ENCODE data around the gene SLC25A38.
"Not testable (repeated sequence)": the region's sequence is repeated elsewhere in the genome, so short reads cannot be mapped to it uniquely, and the experiment has no call there.

SLC25A38 gene

DNA sequence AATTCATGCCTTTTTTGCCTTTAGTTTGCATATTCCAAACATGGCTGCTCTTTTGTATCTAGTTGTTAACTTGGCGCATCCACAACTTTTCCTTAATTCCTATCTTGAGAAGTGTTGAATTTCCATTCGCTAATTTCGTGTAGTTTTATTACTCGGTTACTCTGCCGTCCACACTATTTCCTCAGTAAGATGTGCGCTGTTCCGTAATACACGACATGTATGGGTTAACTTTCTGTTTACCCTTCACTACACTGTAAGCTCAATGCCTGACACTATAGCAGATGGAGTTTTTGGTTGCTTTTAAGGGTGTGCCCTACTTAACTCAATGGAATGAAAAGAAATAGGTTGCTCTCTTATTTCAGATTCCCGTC, 24.1 kb downstream of the SLC25A38 start:
- no peak for DNase-seq (ENCODE audit: low spot score)

DNA sequence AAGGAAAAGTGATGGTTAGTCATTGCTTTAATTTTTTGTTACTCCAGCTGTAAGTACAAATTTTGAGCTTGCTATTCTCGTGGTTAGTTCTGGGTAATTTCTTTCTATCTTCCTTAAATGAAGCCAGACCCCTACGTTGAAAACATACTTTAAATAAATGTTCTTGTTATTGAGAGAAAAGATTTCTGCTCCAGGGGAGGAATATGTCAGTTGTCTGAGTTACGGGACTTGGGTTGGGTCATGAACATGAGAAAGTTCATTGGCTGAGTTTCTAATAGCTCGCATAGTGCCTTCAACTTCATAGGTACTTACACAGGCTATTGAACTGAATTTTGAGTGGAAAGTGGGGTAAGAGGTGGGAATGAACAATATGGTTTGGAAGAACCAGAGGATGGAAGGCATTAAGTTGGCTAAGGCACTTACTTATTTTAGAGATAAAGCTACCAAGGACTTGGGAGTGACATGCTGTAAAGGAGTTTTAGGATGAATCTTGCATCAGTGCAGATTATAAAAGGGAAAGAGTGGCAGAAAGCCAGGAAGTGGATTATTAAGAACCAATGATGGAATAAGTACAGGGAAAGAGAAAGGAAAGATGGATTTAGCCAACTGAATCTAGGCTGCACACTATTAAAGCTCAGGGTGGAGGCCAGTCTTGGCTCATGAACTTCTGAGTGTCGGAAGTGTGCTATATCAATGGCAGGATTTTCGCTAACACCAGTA, 24.8 kb downstream of the SLC25A38 start:
- DNase-seq (ENCODE audit: low spot score), result no peak

GRCh38 chr3:39408493-39409372, 25.6 kb downstream of the SLC25A38 start:
- no peak for DNase-seq (ENCODE audit: low spot score)

DNA sequence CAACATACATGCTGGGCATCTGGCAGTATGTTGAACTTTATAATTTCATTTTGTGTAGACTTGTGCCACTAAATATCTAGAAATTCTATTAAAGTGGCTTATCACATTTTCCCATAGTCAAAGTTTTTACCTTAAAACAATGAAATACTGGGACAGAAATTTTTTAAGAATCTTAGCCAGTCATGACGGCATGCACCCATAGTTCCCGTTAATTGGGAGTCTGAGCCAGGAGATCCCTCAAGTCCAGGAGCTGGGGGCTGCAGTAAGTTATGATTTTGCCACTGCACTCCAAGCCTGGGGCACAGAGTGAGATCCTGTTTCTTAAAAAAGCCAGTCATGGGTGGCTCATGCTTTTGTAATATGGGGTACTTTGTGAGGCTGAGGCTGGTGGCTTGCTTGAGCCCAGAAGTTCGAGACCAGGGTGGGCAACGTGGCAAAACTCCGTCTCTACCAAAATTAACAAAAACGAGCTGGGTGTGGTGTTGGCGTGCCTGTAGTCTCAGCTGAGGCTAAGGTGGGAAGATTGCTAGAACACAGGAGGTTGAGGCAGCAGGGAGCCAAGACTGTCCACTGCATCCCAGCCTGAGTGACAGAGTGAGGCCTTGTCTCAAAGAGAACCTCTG, 26.5 kb downstream of the SLC25A38 start:
- DNase-seq (ENCODE audit: low spot score), result no peak

- DNase-seq (ENCODE audit: low spot score), result no peak
Observed at GRCh38 chr3:39410893-39411292, 27.7 kb downstream of the SLC25A38 start.

DNA sequence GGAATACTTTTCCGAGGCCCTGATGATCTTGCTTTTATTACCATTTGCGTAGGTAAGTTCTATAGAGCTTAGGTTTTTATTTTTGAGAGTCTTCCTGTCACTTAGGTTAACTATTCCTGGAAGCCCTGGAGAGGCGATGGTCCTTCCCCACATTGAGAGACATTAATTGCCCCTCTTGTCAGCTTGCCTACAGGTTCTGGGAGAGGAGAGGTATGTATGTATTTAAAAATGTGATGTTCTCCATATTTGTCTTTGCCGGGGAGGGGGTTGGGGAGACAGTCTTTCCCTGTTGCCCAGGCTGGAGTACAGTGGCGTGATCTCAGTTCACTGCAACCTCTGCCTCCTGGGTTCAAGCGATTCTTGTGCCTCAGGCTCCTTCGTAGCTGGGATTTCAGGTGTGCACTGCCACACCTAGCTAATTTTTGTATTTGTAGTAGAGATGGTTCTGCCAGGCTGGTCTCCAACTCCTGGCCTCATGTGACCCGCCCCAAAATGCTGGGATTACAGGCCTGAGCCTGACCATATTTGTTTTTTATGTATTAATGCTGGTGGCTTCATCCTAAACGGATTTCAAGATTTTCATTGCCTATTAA, 29.6 kb downstream of the SLC25A38 start:
- no peak for DNase-seq (ENCODE audit: low spot score)

DNA sequence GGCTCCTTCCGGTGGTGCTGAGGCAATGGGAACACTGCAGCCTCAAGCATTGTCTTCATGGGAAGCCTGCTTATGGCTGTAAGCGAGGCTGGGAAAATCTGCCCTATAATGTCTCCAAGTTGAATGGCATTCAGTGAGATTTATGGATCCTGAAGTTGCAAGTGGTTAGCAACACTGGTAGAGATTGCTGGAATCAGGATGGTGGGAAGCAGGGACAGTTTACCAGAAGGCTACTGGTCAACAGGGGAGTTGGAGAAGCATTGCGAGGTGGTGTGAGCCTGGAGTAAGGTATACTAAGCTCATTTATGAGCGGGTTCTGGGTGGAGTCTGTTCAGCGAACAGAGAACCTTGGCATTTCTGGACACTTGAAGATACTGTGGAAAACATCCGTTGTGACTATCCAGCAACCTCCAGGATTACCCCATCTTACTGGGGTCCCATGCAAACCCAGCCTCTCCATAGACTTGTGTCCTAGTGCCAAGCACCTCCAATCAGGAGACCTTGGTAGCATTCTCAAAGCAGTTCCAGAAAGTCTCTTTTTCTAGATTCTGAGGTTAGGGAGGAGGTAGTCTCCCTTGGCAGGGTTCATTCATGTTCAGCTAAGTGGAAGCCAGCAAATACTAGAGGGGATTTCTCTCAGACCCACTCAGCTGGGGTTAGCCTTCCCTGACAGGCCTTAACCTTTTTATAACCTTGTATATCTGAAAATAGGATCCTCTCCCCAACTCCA, 30.7 kb downstream of the SLC25A38 start:
- no peak for DNase-seq (ENCODE audit: low spot score)

GRCh38 chr3:39414421-39414907, 31.3 kb downstream of the SLC25A38 start:
- DNase-seq (ENCODE audit: low spot score), result no peak

GRCh38 chr3:39415302-39415701, 32.1 kb downstream of the SLC25A38 start:
- DNase-seq (ENCODE audit: low spot score), result not testable (repeated sequence)

DNA sequence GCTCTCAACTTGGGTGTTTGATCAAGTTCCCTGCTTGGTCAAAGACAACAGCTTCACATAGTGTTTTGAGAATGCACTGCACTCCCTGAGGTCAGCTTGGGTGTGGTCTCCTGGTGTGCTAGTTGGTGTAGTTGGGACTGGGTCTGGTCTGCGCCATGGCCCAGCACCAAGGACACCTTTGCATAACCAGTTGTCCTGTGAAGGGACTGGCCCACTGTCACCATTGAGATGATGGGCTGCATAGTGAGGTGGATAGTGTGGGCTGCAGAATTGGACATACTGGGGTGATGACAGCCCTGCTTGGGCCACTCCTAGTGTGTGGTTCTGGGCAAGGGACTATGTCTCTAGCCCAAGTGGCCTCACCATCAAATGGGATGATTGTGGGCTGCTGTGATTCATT, 32.8 kb downstream of the SLC25A38 start:
- DNase-seq (ENCODE audit: low spot score), result no peak

DNA sequence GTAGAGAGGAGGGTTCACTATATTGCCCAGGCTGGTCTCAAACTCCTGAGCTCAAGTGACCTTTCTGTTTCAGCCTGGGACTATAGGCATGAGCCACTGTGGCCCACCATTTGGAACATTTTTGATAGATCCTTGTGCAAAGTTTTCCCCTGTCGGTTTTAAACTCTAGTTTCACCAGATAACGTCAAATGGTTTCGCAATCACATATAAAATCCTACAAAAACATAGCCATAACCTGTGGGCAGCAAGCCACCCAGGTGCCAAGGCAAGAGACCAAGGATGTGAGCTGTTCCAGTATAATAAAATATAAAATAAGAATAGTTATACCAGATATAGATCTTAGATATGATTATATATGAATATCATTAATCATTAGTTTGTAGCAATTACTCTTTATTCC, 33.8 kb downstream of the SLC25A38 start:
- not testable (repeated sequence) for DNase-seq (ENCODE audit: low spot score)

DNA sequence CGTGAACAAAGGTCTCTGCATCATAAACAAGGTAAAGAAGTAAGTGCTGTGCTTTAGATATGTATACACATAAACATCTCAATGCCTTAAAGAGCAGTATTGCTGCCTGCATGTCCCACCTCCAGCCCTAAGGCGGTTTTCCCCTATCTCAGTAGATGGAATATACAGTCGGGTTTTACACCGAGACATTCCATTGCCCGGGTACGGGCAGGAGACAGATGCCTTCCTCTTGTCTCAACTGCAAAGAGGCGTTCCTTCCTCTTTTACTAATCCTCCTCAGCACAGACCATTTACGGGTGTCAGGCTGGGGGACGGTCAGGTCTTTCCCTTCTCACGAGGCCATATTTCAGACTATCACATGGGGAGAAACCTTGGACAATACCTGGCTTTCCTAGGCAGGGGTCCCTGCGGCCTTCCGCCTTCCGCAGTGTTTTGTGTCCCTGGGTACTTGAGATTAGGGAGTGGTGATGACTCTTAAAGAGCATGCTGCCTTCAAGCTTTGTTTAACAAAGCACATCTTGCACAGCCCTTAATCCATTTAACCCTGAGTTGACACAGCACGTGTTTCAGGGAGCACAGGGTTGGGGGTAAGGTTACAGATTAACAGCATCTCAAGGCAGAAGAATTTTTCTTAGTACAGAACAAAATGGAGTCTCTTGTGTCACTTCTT, 35.5 kb downstream of the SLC25A38 start:
- not testable (repeated sequence) for DNase-seq (ENCODE audit: low spot score)

GRCh38 chr3:39419742-39420315, 36.7 kb downstream of the SLC25A38 start:
- DNase-seq (ENCODE audit: low spot score), result no peak

GRCh38 chr3:39420543-39420942, 37.4 kb downstream of the SLC25A38 start:
- no peak for DNase-seq (ENCODE audit: low spot score)

GRCh38 chr3:39423436-39423970, 40.3 kb downstream of the SLC25A38 start:
- DNase-seq (ENCODE audit: low spot score), result no peak

DNA sequence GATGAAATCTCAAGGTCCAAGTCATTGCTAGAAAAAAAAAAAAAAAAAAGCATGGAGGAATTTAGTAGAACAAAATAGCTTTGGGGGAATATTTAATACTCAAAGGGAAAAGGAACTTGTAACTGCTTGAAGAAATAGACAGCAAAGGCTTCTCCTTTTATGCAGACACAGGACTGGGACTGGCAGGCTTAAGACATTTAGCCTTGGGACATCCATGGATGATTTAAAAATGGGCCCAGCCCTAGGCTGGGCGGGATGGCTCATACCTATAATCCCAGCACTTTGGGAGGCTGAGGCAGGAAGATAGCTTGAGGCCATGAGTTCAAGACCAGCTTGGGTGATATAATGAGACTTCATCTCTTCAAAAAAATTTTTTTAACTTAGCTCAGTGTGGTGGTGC, 43.1 kb downstream of the SLC25A38 start:
- no peak for DNase-seq (ENCODE audit: low spot score)

DNA sequence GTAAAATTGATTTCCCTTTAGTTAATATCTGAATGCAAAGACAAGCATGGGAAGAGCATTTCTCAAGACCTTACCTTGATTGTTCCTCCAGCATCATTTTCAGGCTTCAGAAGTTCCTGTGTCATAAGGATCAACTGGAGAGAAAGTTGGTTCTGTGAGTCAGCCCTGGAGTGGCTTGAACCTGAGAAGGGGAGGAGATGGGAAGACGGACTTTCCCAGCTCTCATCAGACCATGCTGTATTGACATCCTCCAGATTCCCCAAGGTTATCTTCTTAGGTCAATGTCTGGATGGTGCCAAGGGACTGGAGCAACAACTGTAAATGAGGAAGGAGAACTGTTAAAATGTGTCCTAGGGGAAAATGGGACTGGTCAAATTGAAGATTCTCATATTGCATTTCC, 44.3 kb downstream of the SLC25A38 start:
- no peak for DNase-seq (ENCODE audit: low spot score)

DNA sequence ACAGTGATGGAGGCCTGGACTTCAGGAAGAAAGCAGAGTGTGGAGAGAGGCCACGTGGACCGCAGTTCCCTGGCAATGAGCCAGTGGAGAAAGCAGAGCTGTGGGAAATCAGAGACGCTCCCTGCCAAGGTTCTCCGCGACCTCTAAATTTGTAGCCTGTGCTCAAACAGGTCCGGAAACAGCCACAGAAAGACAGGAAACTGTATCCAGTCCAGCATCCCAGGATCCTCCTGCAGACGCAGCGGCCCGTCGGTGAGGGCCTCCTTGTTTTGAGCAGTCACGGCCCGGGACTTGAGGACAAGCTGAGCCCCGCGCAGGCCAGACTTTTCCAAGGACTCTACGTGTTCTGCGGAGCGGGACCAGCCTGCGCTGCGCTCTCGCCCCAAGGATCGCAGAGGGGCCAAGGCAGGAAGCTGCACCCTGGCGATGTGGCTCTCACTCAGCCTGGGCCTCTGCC, 45.6 kb downstream of the SLC25A38 start:
- no peak for DNase-seq (ENCODE audit: low spot score)

- no peak for DNase-seq (ENCODE audit: low spot score)
Observed at GRCh38 chr3:39429466-39429865, 46.3 kb downstream of the SLC25A38 start.

DNA sequence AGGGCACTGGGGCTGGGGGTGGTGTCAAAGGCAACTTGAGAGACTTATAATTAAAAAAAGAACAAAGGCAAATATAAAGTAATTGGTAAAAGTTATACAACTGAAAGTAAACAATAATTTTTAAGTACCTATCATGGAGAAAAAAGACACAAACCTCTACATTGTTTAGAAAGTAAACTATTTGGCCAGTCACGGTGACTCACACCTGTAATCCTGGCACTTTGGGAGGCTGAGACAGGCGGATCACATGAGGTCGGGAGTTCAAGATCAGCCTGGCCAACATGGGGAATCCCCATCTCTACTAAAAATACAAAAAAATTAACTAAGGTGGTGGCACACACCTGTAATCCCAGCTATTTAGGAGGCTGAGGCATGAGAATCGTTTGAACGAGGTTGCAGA, 49.2 kb downstream of the SLC25A38 start:
- no peak for DNase-seq (ENCODE audit: low spot score)
